IMR-90 (cell line): ENCODE measurements around the gene INPP5F. TPM values are rescaled to one million over a fixed set of nuclear protein-coding genes. Genes with fewer than 3 reads are reported as not detected.

Source experiments
- ATAC-seq: fragments of 200-7000 bp; cut with Tn5 transposase; 2 replicates; pipeline ENCODE4 v1.9.1; 2020; ENCODE audit warnings: low read depth, mild to moderate bottlenecking, moderate library complexity
- BruUV-seq: library from RNA; stranded (reverse); fragments of 400-500 nt; replicated peaks from 2 replicates; lab custom pipeline; 2021; lab: Mats Ljungman, UMichigan
- CTCF ChIA-PET: fragments of 300-600 bp; formaldehyde crosslinking; extraction: SDS; loops from one replicate; lab custom pipeline; 2021; ENCODE audit warnings: antibody characterized with exemption; lab: Yijun Ruan, JAX
- POLR2A ChIA-PET: fragments of 300-600 bp; sonication (Branson Sonifier 250); formaldehyde crosslinking; loops from one replicate; lab custom pipeline; 2022; ENCODE audit warnings: antibody characterized with exemption; ENCODE audit not compliant: unreplicated experiment; lab: Charles Lee
- DNase-seq: peaks from one replicate; pipeline ENCODE4 v3.0.0; 2013
- H2AFZ ChIP-seq: replicated peaks from 2 replicates; pipeline ENCODE3; 2013; ENCODE audit warnings: low read length, mild to moderate bottlenecking; ENCODE audit not compliant: poor library complexity
- H2AK5ac ChIP-seq: 2 replicates; pipeline ENCODE4 v1.6.1; 2013; ENCODE audit warnings: low read depth, low read length, inconsistent platforms
- H2AK9ac ChIP-seq: replicated peaks from 2 replicates; pipeline ENCODE3; 2013; ENCODE audit warnings: mild to moderate bottlenecking, low read depth, low read length, moderate library complexity; ENCODE audit not compliant: poor library complexity
- H2BK120ac ChIP-seq: 2 replicates; pipeline ENCODE4 v1.6.1; 2013; ENCODE audit warnings: low read depth, low read length, inconsistent platforms
- H2BK15ac ChIP-seq: 3 replicates; pipeline ENCODE4 v1.6.1; 2013; ENCODE audit warnings: low read depth, low read length, inconsistent platforms
- H2BK20ac ChIP-seq: 2 replicates; pipeline ENCODE4 v1.6.1; 2013; ENCODE audit warnings: low read depth, mild to moderate bottlenecking, inconsistent platforms, low read length, moderate library complexity
- H2BK5ac ChIP-seq: 2 replicates; pipeline ENCODE4 v1.6.1; 2013; ENCODE audit warnings: mild to moderate bottlenecking, low read depth, low read length, inconsistent platforms; ENCODE audit not compliant: poor library complexity, severe bottlenecking
- H3K14ac ChIP-seq: replicated peaks from 2 replicates; pipeline ENCODE4 v1.6.1; 2013; ENCODE audit warnings: low read depth, low read length, inconsistent platforms
- H3K18ac ChIP-seq: 2 replicates; pipeline ENCODE4 v1.6.1; 2013; ENCODE audit warnings: low read depth, low read length, control low read depth
- H3K23ac ChIP-seq: 2 replicates; pipeline ENCODE4 v1.6.1; 2013; ENCODE audit warnings: low read depth, low read length, inconsistent platforms
- H3K27ac ChIP-seq: 2 replicates; pipeline ENCODE4 v1.5.1; 2013; ENCODE audit warnings: mild to moderate bottlenecking, control low read depth, low read length; ENCODE audit not compliant: insufficient read depth
- H3K27me3 ChIP-seq: 2 replicates; pipeline ENCODE4 v1.6.1; 2013; ENCODE audit warnings: low read length; ENCODE audit not compliant: control insufficient read depth, insufficient read depth
- H3K36me3 ChIP-seq: 2 replicates; pipeline ENCODE4 v1.6.1; 2013; ENCODE audit warnings: low read length, mixed read lengths; ENCODE audit not compliant: control insufficient read depth, insufficient read depth
- H3K4ac ChIP-seq: 2 replicates; pipeline ENCODE4 v1.6.1; 2013; ENCODE audit warnings: low read depth, low read length, inconsistent platforms
- H3K4me1 ChIP-seq: 2 replicates; pipeline ENCODE4 v1.6.1; 2013; ENCODE audit warnings: low read length, mixed read lengths; ENCODE audit not compliant: control insufficient read depth, insufficient read depth
- H3K4me2 ChIP-seq: 2 replicates; pipeline ENCODE4 v1.6.1; 2013; ENCODE audit warnings: low read depth, mild to moderate bottlenecking, control low read depth, low read length, moderate library complexity
- H3K4me3 ChIP-seq: 2 replicates; pipeline ENCODE4 v1.5.1; 2013; ENCODE audit warnings: low read depth, mild to moderate bottlenecking, control low read depth, low read length, moderate library complexity; ENCODE audit not compliant: insufficient read depth
- H3K56ac ChIP-seq: 2 replicates; pipeline ENCODE4 v1.6.1; 2013; ENCODE audit warnings: low read length, inconsistent platforms; ENCODE audit not compliant: insufficient read depth; ENCODE audit errors: extremely low read depth
- H3K79me1 ChIP-seq, 2 experiments: 2 replicates each; pipeline ENCODE4 v1.6.1; 2013; ENCODE audit warnings: low read length in 2 of 2, inconsistent platforms in 1 of 2, low read depth in 1 of 2
- H3K9ac ChIP-seq: 2 replicates; pipeline ENCODE4 v1.6.1; 2013; ENCODE audit warnings: low read depth, low read length, control low read depth
- H3K9me1 ChIP-seq: 2 replicates; pipeline ENCODE4 v1.6.1; 2013; ENCODE audit warnings: low read length, inconsistent platforms; ENCODE audit not compliant: insufficient read depth
- H3K9me3 ChIP-seq: 2 replicates; pipeline ENCODE4 v1.6.1; 2013; ENCODE audit warnings: low read length; ENCODE audit not compliant: control insufficient read depth, insufficient read depth
- H4K20me1 ChIP-seq: 2 replicates; pipeline ENCODE4 v1.6.1; 2013; ENCODE audit warnings: low read length, inconsistent platforms; ENCODE audit not compliant: insufficient read depth
- H4K5ac ChIP-seq: 2 replicates; pipeline ENCODE4 v1.6.1; 2013; ENCODE audit warnings: mild to moderate bottlenecking, low read depth, low read length, control low read depth
- H4K8ac ChIP-seq, 2 experiments: 2 replicates each; pipeline ENCODE4 v1.6.1; 2013; ENCODE audit warnings: low read depth in 2 of 2, low read length in 2 of 2, control low read depth in 1 of 2, inconsistent platforms in 1 of 2
- H4K91ac ChIP-seq: 2 replicates; pipeline ENCODE4 v1.6.1; 2013; ENCODE audit warnings: low read depth, low read length, inconsistent platforms; ENCODE audit not compliant: insufficient read depth
- BHLHE40 ChIP-seq: fragments of 150-350 bp; IDR thresholded peaks from 2 replicates; pipeline ENCODE4 v1.6.1; 2016; ENCODE audit warnings: mild to moderate bottlenecking, low read depth, low read length
- CEBPB ChIP-seq: IDR thresholded peaks from 2 replicates; pipeline ENCODE4 v1.6.1; 2012; ENCODE audit warnings: low read depth, low read length, improper control_type of control experiment
- CHD1 ChIP-seq: IDR thresholded peaks from 2 replicates; pipeline ENCODE4 v1.6.1; 2012; ENCODE audit warnings: low read depth, low read length, improper control_type of control experiment
- CTCF ChIP-seq: conservative IDR thresholded peaks from 2 replicates; pipeline ENCODE4 v1.5.1; 2012; ENCODE audit warnings: mild to moderate bottlenecking, low read depth, low read length, improper control_type of control experiment
- ELK1 ChIP-seq: fragments of 150-350 bp; IDR thresholded peaks from 2 replicates; pipeline ENCODE4 v1.6.1; 2016; ENCODE audit warnings: low read depth, mild to moderate bottlenecking, low read length, moderate library complexity, borderline replicate concordance
- MAFK ChIP-seq: IDR thresholded peaks from 2 replicates; pipeline ENCODE4 v1.6.1; 2012; ENCODE audit warnings: low read depth, low read length, improper control_type of control experiment
- MAZ ChIP-seq: IDR thresholded peaks from 2 replicates; pipeline ENCODE4 v1.6.1; 2012; ENCODE audit warnings: low read depth, mild to moderate bottlenecking, low read length, improper control_type of control experiment, moderate library complexity, borderline replicate concordance
- MXI1 ChIP-seq: IDR thresholded peaks from 2 replicates; pipeline ENCODE4 v1.6.1; 2012; ENCODE audit warnings: low read depth, mild to moderate bottlenecking, low read length, moderate library complexity, borderline replicate concordance
- NFE2L2 ChIP-seq: fragments of 150-350 bp; IDR thresholded peaks from 2 replicates; pipeline ENCODE4 v1.6.1; 2016; ENCODE audit warnings: low read depth, mild to moderate bottlenecking, low read length
- POLR2A ChIP-seq: IDR thresholded peaks from 2 replicates; pipeline ENCODE4 v1.6.1; 2012; ENCODE audit warnings: mild to moderate bottlenecking, low read depth, low read length
- RAD21 ChIP-seq: IDR thresholded peaks from 2 replicates; pipeline ENCODE4 v1.6.1; 2012; ENCODE audit warnings: low read length, improper control_type of control experiment
- RCOR1 ChIP-seq: IDR thresholded peaks from 2 replicates; pipeline ENCODE4 v1.6.1; 2012; ENCODE audit warnings: mild to moderate bottlenecking, low read length, improper control_type of control experiment; ENCODE audit not compliant: insufficient replicate concordance
- RFX5 ChIP-seq: IDR thresholded peaks from 2 replicates; pipeline ENCODE4 v1.8.0; 2012; ENCODE audit warnings: low read depth, mild to moderate bottlenecking, low read length, moderate library complexity
- SMC3 ChIP-seq: fragments of 150-350 bp; IDR thresholded peaks from 2 replicates; pipeline ENCODE4 v1.6.1; 2016; ENCODE audit warnings: low read depth, mild to moderate bottlenecking, antibody characterized with exemption, low read length, moderate library complexity
- WGBS, 2 experiments: methylation state at CpG; one replicate each; pipeline versions ENCODE4 v1.1.5 to v1.1.7; 2013; ENCODE audit warnings: missing lambda C conversion rate in 2 of 2; ENCODE audit not compliant: insufficient read length in 1 of 2; ENCODE audit errors: extremely low coverage in 2 of 2; 5-methylcytosine and 5-hydroxymethylcytosine counted together
- dilution Hi-C: fragments of 300-500 bp; cut with HindIII; formaldehyde crosslinking; loops from one replicate; pipeline ENCODE4 v1.14.3; 2018; ENCODE audit warnings: low sequenced_read_pairs; ENCODE audit not compliant: unreplicated experiment
- in situ Hi-C: fragments of 300-500 bp; cut with MboI; formaldehyde crosslinking; loops from 3 replicates; pipeline ENCODE4 v1.14.3; 2019; ENCODE audit warnings: low sequenced_read_pairs, inconsistent platforms, mixed read lengths
- intact Hi-C: fragments of 100-400 bp; cut with micrococcal nuclease; formaldehyde crosslinking; loops from 2 replicates; pipeline ENCODE4 v1.10.0; 2022
- polyA plus RNA-seq, 3 experiments: library from polyadenylated mRNA; depleted of rRNA; stranded (reverse); fragments of >200 nt; gene quantifications; 2 replicates each; pipeline ENCODE4 v1.2.3, GENCODE V29; 2012; ENCODE audit warnings: low replicate concordance in 1 of 3
- total RNA-seq: library from RNA; depleted of rRNA; stranded (reverse); fragments of >200 nt; gene quantifications from 2 replicates; pipeline ENCODE4 v1.2.3, GENCODE V29; 2012
- TF ChIP-seq, protein P1 (sequence below): fragments of 150-350 bp; IDR thresholded peaks from 2 replicates; pipeline ENCODE4 v1.6.1; 2017; ENCODE audit warnings: mild to moderate bottlenecking, antibody characterized with exemption, low read length, low read depth

Gene INPP5F
- total and polyA plus RNA-seq, 2 of the 4 experiments (the other 2 are of a cell fraction), result 19.0 to 29.6 TPM

DNA sequence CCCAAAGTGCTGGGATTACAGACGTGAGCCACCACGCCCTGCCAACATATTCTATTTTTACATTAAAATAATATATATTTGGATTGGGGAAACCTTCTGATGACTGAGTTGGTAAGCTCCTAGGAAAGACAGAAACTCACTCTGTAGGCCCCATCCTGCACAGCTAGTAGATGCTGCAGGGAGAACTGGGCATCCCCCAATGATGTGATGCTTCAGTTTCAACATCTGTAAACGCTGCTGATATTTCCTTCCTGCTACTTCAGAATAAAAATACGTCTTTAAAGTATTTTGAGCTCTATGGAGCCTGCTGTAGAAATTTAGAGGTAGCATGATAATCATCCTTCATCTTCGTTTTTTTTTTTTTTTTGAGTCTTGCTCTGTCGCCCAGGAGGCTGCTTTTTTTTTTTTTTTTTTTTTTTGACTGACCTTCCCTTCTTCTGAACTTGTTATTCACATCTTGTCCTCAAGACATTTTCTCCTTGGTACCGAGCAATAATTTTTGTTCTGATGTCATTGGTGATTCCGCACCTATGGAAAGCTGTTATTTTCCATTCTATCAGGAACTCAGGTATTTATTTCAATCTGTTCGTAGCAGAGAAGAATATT, 21.8 kb upstream of the INPP5F start:
- Histone ChIP-seq H3K36me3 (no peaks in the 10 kb centered on the region), H2BK5ac (no peak overlapping the region), H3K4me2 (no peak overlapping the region), H3K9me3 (no peaks in the 10 kb centered on the region), H3K9ac (no peak overlapping the region), H3K27me3 (no peaks in the 10 kb centered on the region; the same call in 1 of the 2 replicates), H3K56ac (no peak overlapping the region), H3K4ac (no peak overlapping the region), H2BK15ac (no peak overlapping the region), H3K14ac (no peak overlapping the region), H4K20me1 (no peaks in the 10 kb centered on the region), H3K27ac (no peak overlapping the region), H3K4me1 (peaks cover 3% of the 10 kb centered on the region; the same call in 1 of the 2 replicates), H3K4me3 (no peak overlapping the region), H3K9me1 (peaks cover 4% of the 10 kb centered on the region), H4K5ac (no peak overlapping the region), H2AFZ (no peak overlapping the region), H3K79me1 (no peaks in the 10 kb centered on the region), H4K8ac (no peak overlapping the region), H2AK9ac (no peak overlapping the region), H2AK5ac (no peak overlapping the region), H3K23ac (no peak overlapping the region), H2BK120ac (no peak overlapping the region), H3K18ac (no peak overlapping the region), H4K91ac (no peak overlapping the region), H2BK20ac (no peak overlapping the region)
- dilution Hi-C loops (no loop called here), intact Hi-C loops (no loop called here), in situ Hi-C loops (no loop called here)
- WGBS, 2 experiments, result no CpG with 5 or more reads among the region's 9 CpGs
- TF ChIP-seq RAD21 (no peak), SMC3 (no peak), NFE2L2 (no peak), BHLHE40 (no peak), CEBPB (no peak), MXI1 (no peak), POLR2A (no peak), RFX5 (no peak), CTCF (no peak), CHD1 (no peak), MAZ (no peak), MAFK (no peak), ELK1 (no peak), RCOR1 (no peak)
- TF ChIP-seq, protein P1, sequence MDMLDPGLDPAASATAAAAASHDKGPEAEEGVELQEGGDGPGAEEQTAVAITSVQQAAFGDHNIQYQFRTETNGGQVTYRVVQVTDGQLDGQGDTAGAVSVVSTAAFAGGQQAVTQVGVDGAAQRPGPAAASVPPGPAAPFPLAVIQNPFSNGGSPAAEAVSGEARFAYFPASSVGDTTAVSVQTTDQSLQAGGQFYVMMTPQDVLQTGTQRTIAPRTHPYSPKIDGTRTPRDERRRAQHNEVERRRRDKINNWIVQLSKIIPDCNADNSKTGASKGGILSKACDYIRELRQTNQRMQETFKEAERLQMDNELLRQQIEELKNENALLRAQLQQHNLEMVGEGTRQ, result no peak
- POLR2A ChIA-PET, result interaction anchor here (0.5 kb wide), 1 partner anchor 53 kb away, joined by 3 read pairs; the partner anchor contains the start of gene BAG3
- DNase-seq (no peak), ATAC-seq (no peak)
- BruUV-seq, result no TSS peak
- CTCF ChIA-PET, result no interaction called here
